HUES48 (cell line): ENCODE results near the gene SLC9A7.
A peak's percentile ranks its signal among the peaks of the same experiment; 100 is the strongest.

Experiments used
- H3K27ac ChIP-seq: one replicate; pipeline ENCODE4 v1.7.0; 2013; ENCODE audit warnings: low read depth, low read length, inconsistent platforms
- H3K27me3 ChIP-seq: 2 replicates; pipeline ENCODE4 v1.6.1; 2013; ENCODE audit warnings: mild to moderate bottlenecking, low read length; ENCODE audit not compliant: control insufficient read depth, insufficient read depth
- H3K36me3 ChIP-seq: 2 replicates; pipeline ENCODE4 v1.6.1; 2013; ENCODE audit warnings: low read length; ENCODE audit not compliant: control insufficient read depth, insufficient read depth
- H3K4me1 ChIP-seq: 2 replicates; pipeline ENCODE4 v1.6.1; 2013; ENCODE audit warnings: mild to moderate bottlenecking, low read length; ENCODE audit not compliant: control insufficient read depth, insufficient read depth
- H3K4me3 ChIP-seq: 2 replicates; pipeline ENCODE4 v1.5.1; 2013; ENCODE audit warnings: mild to moderate bottlenecking, low read depth, low read length
- H3K9ac ChIP-seq: 2 replicates; pipeline ENCODE4 v1.6.1; 2013; ENCODE audit warnings: mild to moderate bottlenecking, low read depth, low read length, moderate library complexity
- H3K9me3 ChIP-seq: 2 replicates; pipeline ENCODE4 v1.6.1; 2013; ENCODE audit warnings: low read length; ENCODE audit not compliant: control insufficient read depth, insufficient read depth

Gene SLC9A7

GRCh38 chrX:46722742-46723568, 36.0 kb downstream of the SLC9A7 start:
- Histone ChIP-seq H3K27ac (no peak overlapping the region), H3K27me3 (no peaks in the 10 kb centered on the region), H3K9me3 (no peaks in the 10 kb centered on the region), H3K4me1 (no peaks in the 10 kb centered on the region), H3K36me3 (no peaks in the 10 kb centered on the region), H3K4me3 (no peak overlapping the region), H3K9ac (no peak overlapping the region)

GRCh38 chrX:46716796-46717195, 42.1 kb downstream of the SLC9A7 start:
- H3K27ac ChIP-seq, result no peak overlapping the region
- H3K4me1 ChIP-seq, result peaks cover 7% of the 10 kb centered on the region
- no peak overlapping the region for H3K4me3 ChIP-seq

GRCh38 chrX:46715997-46716396, 42.9 kb downstream of the SLC9A7 start:
- no peak overlapping the region for H3K4me3 ChIP-seq
- H3K4me1 ChIP-seq, result peaks cover 15% of the 10 kb centered on the region
- H3K9me3 ChIP-seq, result no peaks in the 10 kb centered on the region
- no peaks in the 10 kb centered on the region for H3K36me3 ChIP-seq
- H3K27me3 ChIP-seq, result no peaks in the 10 kb centered on the region
- no peak overlapping the region for H3K27ac ChIP-seq
- H3K9ac ChIP-seq, result no peak overlapping the region

More at GRCh38 chrX:46716796-46717195, 42.1 kb downstream of the SLC9A7 start:
- Histone ChIP-seq H3K9ac (no peak overlapping the region), H3K27me3 (no peaks in the 10 kb centered on the region), H3K9me3 (no peaks in the 10 kb centered on the region), H3K36me3 (no peaks in the 10 kb centered on the region)

DNA sequence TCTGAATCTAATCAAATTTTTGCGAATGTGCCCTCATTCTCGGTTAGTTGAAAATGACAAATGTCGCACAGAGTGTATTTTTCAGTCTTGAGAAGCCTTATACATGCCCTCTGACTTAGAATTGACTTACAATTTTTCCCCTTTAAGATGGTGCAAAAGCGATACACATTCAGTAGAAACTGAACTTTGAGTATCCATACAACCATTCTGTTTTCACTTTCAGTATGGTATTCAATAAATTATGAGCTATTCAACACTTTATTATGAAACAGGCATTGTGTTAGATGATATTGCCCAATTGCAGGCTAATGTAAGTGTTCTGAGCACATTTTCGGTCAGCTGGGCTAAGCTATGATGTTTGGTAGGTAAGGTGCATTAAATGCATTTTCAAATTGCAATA, 43.4 kb downstream of the SLC9A7 start:
- Histone ChIP-seq H3K4me3 (no peak overlapping the region), H3K27ac (no peak overlapping the region), H3K4me1 (peaks cover 20% of the 10 kb centered on the region), H3K9me3 (no peaks in the 10 kb centered on the region), H3K9ac (no peak overlapping the region), H3K36me3 (no peaks in the 10 kb centered on the region), H3K27me3 (no peaks in the 10 kb centered on the region)

DNA sequence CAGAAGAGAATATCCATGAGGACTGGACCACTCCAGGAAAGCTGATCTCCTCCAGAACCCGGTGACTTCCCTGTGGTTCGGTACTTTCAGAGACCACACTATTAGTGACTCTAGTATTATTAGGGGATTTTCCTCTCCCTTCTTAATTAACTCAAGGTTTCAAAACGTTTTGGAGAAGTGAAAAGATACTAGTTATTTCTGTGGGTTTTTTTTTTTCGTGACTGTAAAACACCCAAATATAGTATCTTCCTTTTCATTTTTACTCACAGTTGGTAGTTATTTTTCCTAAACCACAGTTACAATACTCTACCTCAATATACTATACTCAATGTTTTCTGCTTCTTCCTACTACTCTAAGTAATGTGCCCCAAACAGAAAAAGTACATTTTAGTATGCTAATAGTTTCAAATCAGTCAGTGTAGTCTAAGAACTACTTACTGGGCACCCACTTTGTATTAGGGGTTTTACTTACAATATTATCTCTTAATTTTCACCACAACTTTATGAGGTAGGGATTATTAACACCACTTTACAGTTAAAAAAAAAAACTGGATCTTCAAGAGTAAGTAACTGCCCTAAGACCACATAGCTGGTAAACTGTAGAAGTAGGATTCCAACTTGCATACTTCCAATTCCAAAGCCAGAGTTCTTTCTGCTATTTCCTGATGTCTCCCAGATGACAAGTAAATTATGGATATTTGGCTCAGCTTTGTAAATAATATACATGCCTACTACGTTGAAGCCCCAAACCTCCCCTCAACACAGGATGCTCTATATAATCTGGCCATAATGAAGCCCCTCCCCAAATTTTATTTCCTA, 45.0 kb downstream of the SLC9A7 start:
- no peaks in the 10 kb centered on the region for H3K9me3 ChIP-seq
- no peaks in the 10 kb centered on the region for H3K36me3 ChIP-seq
- no peak overlapping the region for H3K9ac ChIP-seq
- H3K27ac ChIP-seq, result no peak overlapping the region
- peaks cover 27% of the 10 kb centered on the region for H3K4me1 ChIP-seq
- H3K4me3 ChIP-seq, result no peak overlapping the region
- no peaks in the 10 kb centered on the region for H3K27me3 ChIP-seq

DNA sequence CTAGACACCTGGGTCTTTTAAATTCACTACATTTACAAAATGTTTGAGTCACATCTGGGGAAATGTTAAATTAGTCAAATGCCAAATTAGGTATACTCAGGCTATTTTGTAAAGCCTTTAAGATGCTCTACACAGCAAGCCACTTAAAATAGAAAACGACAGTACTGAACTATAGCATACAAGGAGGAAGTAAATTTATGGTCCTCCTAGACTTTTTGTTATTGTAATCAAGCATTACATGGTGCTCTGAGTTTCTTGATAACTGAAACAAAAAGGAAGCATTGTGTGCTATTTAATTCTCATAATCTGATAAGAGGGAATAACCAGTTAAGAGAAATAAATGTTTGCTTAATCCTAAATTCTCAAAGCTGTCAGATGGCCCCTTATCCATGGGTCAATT, 46.2 kb downstream of the SLC9A7 start:
- Histone ChIP-seq H3K9ac (no peak overlapping the region), H3K36me3 (no peaks in the 10 kb centered on the region), H3K27me3 (no peaks in the 10 kb centered on the region), H3K4me3 (no peak overlapping the region), H3K4me1 (peaks cover 27% of the 10 kb centered on the region), H3K9me3 (no peaks in the 10 kb centered on the region), H3K27ac (no peak overlapping the region)

- Histone ChIP-seq H3K4me3 (no peak overlapping the region), H3K9me3 (no peaks in the 10 kb centered on the region), H3K27me3 (no peaks in the 10 kb centered on the region), H3K36me3 (no peaks in the 10 kb centered on the region), H3K9ac (no peak overlapping the region), H3K27ac (peak overlapping the region; percentile 21), H3K4me1 (peaks cover 22% of the 10 kb centered on the region)
These were observed 47.8 kb downstream of the SLC9A7 start for GRCh38 chrX:46710927-46711623.

DNA sequence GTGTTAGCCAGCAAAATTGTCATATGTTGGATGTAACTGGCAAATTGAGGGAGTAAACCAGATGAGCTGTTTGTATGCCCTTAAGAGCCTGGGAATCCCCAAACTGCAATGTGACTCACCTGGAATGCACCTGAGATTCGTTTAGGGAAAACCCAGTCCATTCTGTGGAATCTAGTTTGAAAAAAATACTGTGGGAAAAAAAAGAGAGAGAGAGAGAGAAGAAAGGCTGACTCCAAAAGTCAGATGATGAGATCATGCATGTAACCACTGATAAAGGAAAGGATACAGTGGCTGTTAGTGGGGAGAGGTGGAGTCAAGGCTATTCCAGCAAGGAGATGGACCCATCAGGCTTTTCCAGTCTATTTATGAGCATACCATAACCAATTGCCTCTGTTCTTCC, 48.5 kb downstream of the SLC9A7 start:
- no peak overlapping the region for H3K9ac ChIP-seq
- H3K36me3 ChIP-seq, result no peaks in the 10 kb centered on the region
- peak overlapping the region; percentile 29 for H3K27ac ChIP-seq
- H3K27me3 ChIP-seq, result no peaks in the 10 kb centered on the region
- peaks cover 21% of the 10 kb centered on the region for H3K4me1 ChIP-seq
- H3K4me3 ChIP-seq, result no peak overlapping the region
- H3K9me3 ChIP-seq, result no peaks in the 10 kb centered on the region

- Histone ChIP-seq H3K9ac (no peak overlapping the region), H3K27me3 (no peaks in the 10 kb centered on the region), H3K4me1 (peaks cover 21% of the 10 kb centered on the region), H3K36me3 (no peaks in the 10 kb centered on the region), H3K27ac (no peak overlapping the region), H3K9me3 (no peaks in the 10 kb centered on the region), H3K4me3 (no peak overlapping the region)
These were observed 51.5 kb downstream of the SLC9A7 start for GRCh38 chrX:46707274-46707965.

DNA sequence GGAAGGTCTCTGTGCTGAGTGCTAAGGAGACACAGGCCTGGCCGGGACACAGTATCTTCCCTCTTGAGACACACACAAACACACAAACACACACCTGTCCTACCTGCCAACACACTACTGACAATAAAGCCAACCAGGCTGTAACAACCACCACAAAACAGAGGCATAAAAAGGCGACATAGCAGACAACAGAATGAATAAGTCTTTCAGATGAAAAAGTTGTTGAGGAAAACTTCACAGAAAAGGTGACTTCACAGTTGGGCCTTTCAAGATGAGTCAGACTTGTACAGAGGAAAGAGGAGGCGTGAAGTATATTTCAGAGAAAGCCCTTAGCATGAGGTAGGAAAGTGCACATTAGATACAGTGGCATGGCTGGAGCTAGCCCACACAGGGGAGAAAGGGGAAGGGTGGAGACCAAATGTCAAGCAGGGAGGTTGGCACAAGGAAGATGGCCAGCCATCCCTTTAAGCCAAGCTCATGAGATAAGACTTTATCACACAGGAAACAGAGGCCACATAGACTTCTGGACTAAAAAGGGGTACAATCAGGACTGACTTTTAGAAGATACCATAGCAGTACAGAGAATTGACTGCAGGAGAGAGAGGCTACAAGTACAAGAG, 54.0 kb downstream of the SLC9A7 start:
- no peak overlapping the region for H3K27ac ChIP-seq
- H3K9ac ChIP-seq, result no peak overlapping the region
- no peaks in the 10 kb centered on the region for H3K36me3 ChIP-seq
- H3K4me3 ChIP-seq, result no peak overlapping the region
- no peaks in the 10 kb centered on the region for H3K9me3 ChIP-seq
- H3K4me1 ChIP-seq, result peaks cover under 1% of the 10 kb centered on the region; the same call in 1 of the 2 replicates
- no peaks in the 10 kb centered on the region for H3K27me3 ChIP-seq
